GM18505 (cell line): ENCODE results near the gene ADAMTS16.

Experiments used
- ATAC-seq: cut with Tn5 transposase; IDR thresholded peaks from one replicate; pipeline ENCODE4 v1.9.1; 2021; ENCODE audit not compliant: unreplicated experiment
- POLR2A ChIP-seq: IDR thresholded peaks from 4 replicates; pipeline ENCODE4 v1.6.1; 2011; ENCODE audit warnings: borderline replicate concordance; ENCODE audit not compliant: insufficient read depth, insufficient read length; ENCODE audit errors: extremely low read depth

Gene ADAMTS16

DNA sequence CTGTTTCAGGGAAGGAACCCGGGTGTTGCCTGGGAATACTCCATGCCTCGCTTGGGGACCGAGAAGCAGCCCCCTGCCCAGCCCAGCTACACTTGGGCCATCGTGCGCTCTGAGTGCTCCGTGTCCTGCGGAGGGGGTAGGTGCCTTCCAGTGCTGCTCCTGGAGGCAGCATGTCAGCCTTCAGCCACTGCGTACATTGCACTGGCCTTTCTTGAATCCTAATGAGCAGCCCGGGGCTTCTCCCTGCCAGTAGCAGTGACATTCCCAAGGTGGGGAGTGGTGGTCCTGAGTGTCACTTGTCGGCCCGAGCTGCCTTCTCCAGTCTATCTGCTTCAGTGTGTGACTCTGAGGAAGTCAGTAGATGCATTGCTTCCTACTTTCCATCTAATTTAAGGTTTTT, 101.9 kb downstream of the ADAMTS16 start:
- no peak for ATAC-seq

GRCh38 chr5:5246736-5247135, 106.6 kb downstream of the ADAMTS16 start:
- TF ChIP-seq POLR2A = no peak
- ATAC-seq = no peak

More for the DNA sequence above, 101.9 kb downstream of the ADAMTS16 start:
- TF ChIP-seq POLR2A = no peak

DNA sequence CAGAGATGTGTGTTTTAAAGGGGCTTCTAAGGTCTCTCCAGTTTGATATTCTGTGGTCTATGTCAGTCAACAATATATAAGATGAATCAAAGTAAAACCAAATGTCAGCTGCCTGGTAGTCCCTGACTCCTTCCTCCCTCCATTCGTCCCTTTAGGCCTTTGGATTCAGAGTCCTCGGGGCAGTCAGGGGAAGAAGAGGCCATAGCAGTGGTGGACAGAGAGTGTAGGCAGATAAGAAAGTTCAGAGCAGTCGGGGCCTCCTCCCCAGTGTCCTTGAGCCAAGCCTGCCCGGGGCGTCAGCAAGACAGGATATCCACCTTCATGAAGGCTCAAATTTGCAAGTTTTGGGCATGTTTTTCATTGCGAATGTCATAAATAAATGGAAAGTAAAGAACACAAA, 110.6 kb downstream of the ADAMTS16 start:
- ATAC-seq = no peak
- TF ChIP-seq POLR2A = no peak

DNA sequence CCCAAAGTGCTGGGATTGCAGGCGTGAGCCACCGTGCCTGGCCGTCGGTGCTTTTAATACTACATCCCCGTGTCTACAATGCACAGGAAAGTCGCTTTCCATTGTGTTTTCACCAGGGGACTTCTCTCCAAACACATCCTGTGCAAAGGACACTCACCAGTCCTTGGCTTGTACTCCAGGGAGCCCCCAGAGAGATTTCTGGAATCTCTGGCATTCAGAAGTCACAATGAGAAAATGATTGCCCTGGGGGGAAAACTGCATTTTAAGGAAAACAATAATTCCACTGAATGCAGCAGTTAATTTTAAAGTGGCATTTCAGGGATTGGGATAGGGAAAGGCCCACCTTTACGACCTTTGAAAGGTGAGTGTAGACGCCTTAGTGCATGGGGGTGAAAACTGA, 112.0 kb downstream of the ADAMTS16 start:
- ATAC-seq = no peak
- TF ChIP-seq POLR2A = no peak

DNA sequence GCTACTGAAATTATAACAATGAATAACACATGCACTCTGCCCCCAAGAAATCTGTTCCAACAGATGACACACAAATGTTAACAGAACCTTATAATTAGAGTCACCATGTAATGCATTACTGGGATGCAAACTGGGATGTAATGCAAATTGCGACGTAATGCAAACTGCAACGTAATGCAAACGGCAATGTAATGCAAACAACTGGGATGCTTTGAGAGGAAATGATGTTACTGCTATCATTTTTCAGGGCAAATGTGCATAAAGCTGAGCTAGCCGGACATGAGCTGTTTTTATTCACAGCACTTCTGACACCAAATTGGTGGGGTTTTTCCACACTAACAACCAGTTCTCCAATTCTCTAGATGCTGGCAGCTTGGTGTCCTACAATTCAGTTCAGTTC, 117.2 kb downstream of the ADAMTS16 start:
- TF ChIP-seq POLR2A = no peak
- no peak for ATAC-seq

GRCh38 chr5:5258564-5258963, 118.4 kb downstream of the ADAMTS16 start:
- no peak for ATAC-seq
- no peak for TF ChIP-seq POLR2A

- ATAC-seq = no peak
Observed at GRCh38 chr5:5264727-5265126, 124.6 kb downstream of the ADAMTS16 start.

DNA sequence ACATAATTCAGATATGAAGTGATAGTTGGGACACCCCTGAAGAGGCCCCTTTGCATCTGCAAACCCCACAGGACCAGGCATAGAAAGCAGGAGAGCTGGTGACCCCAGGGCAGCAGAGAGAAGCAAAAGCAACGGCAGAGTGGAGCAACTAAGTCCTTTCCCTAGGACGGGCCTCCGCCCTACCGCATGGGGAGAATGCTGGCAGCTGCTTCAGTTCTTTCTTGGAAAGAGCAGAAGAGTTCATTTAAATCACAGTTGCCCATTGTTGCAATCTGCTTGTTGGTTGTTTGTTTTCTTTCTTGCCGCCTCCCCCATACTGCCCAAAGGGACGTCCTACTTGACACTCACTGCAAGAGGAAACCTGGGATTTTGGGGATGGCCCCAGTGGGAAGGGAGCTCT, 126.2 kb downstream of the ADAMTS16 start:
- no peak for ATAC-seq
- TF ChIP-seq POLR2A = no peak

More at GRCh38 chr5:5264727-5265126, 124.6 kb downstream of the ADAMTS16 start:
- TF ChIP-seq POLR2A = no peak

DNA sequence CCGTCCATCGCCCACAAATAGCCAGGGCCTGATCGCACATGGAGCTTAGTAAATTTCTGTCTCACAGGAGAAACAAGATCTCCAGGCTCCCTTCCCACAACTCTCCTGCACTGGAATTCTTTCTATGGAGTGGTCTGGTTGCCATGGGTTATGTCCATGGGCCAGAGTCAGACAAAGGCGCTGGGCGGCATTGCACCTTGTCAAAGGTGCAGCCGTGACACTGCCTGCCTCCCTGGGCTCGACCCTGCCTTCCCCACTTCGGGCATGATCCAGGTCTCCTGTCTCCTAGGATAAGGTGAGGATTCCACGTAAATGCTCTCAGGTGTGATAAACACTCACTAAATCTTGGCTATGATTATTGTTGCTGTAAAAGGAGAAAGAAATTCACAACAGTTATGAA, 130.0 kb downstream of the ADAMTS16 start:
- TF ChIP-seq POLR2A = no peak
- ATAC-seq = no peak

- no peak for ATAC-seq
- TF ChIP-seq POLR2A = no peak
Observed at GRCh38 chr5:5270958-5271785, 131.0 kb downstream of the ADAMTS16 start.

- no peak for ATAC-seq
- TF ChIP-seq POLR2A = no peak
Observed at GRCh38 chr5:5271786-5272321, 131.7 kb downstream of the ADAMTS16 start.

DNA sequence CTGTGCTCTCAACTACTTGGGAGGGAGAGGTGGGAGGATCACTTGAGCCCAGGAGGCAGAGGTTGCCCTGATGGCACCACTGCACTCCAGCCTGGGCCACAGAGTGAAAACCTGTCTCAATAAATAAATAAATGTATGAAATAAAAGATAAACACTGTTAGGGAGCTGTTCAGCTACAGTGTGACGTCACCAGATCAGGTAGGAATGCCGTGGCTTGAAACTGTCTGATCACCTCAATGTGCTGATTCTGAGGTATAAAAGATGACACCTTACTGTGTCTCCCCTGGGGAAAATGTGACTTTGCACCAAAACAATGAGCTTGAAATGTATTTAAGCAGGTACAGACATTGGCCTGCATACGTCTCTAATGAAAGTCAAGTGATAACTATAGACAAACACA, 133.3 kb downstream of the ADAMTS16 start:
- no peak for TF ChIP-seq POLR2A
- ATAC-seq = no peak

DNA sequence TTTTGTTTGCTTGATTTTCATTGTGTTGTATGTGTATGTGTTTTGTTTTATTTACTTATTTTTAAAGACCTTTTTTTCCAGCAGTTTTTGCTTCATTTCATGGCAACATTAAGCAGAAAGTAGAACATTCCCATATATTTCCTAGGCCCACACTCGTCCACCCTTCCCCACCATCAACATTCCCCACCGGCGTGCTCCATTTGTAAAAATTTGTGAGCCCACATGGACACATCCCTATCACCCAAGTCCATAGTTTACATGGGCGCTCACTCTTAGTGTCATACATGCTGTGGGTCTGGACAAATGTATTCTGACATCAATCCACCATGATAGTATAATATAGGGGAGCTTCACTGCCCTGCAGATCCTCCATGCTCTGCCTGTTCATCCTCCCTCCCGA, 133.8 kb downstream of the ADAMTS16 start:
- TF ChIP-seq POLR2A = no peak
- no peak for ATAC-seq

- TF ChIP-seq POLR2A = no peak
- ATAC-seq = no peak
Observed at GRCh38 chr5:5275211-5275610, 135.1 kb downstream of the ADAMTS16 start.
